ENCODE results near the gene PTPRM. TPM values are rescaled to one million over a fixed set of nuclear protein-coding genes. Genes with fewer than 3 reads are reported as not detected.

Gene PTPRM
- polyA plus RNA-seq, 6 donors from 2014 or later: not detected

DNA sequence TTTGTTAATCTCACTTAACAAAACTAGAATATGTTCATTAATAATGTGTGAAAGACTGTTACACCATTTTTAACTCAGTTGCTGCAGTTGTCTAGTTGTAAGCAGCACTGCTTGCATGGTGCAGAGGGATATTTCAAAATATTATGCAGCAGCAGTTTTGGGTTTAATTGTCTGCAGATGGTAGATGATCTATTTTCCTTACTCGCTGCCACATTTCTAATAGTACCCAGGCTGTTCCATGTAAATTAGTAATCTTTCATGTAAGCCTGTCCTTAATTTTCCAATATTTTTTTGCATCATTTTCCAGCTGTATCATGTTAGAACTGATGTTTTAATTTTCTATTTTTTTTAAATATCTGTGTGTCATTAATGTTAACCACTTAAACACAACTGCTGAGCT lies 554.0 kb downstream of the PTPRM start:
- H3K27ac Mint-ChIP-seq: no peak overlapping the region
- no peaks in the 10 kb centered on the region for H3K4me1 Mint-ChIP-seq
- no peak overlapping the region for H3K4me3 Mint-ChIP-seq
- H3K9me3 Mint-ChIP-seq: peaks cover 0 to 1% (median 0%) of the 10 kb centered on the region in 7 donors
- DNase-seq (no peak), ATAC-seq (ENCODE audit: low read depth in 2 of 2) (no peak)
- no peaks in the 10 kb centered on the region for H3K36me3 Mint-ChIP-seq
- H3K27me3 Mint-ChIP-seq: no peaks in the 10 kb centered on the region

DNA sequence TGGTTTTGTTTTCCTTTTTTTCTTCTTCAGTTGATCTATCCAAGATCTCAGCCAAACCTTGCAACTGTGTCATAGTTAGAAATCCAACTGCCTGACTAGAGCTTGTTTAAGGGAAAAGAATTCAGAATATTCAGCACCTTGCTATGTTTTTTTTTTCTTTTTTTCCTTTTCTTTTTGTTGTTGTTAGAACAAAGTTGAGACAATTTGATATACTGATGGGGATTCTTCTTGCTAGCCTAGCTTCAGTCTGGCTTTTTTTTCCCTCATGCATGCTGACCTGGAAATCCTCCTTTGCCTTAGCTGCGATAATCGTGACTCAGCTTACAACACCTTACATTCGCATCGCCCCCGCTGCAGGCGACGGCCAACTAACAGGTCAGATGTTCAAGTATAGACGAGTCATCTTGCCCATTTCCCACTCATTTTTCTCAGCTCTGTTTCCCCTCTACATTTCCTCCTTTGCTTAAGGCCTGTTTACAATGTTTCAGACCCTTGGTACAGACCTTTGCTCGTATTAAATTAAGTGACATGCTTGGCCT lies 554.9 kb downstream of the PTPRM start:
- no peak for DNase-seq
- Mint-ChIP-seq H3K27me3 (peaks cover 0 to 6% (median 6%) of the 10 kb centered on the region in 3 donors), H3K4me3 (no peak overlapping the region), H3K9me3 (peaks cover 0 to 4% (median 0%) of the 10 kb centered on the region in 7 donors), H3K36me3 (no peaks in the 10 kb centered on the region), H3K27ac (no peak overlapping the region), H3K4me1 (no peaks in the 10 kb centered on the region)
- no peak for ATAC-seq (ENCODE audit: low read depth in 2 of 2)

DNA sequence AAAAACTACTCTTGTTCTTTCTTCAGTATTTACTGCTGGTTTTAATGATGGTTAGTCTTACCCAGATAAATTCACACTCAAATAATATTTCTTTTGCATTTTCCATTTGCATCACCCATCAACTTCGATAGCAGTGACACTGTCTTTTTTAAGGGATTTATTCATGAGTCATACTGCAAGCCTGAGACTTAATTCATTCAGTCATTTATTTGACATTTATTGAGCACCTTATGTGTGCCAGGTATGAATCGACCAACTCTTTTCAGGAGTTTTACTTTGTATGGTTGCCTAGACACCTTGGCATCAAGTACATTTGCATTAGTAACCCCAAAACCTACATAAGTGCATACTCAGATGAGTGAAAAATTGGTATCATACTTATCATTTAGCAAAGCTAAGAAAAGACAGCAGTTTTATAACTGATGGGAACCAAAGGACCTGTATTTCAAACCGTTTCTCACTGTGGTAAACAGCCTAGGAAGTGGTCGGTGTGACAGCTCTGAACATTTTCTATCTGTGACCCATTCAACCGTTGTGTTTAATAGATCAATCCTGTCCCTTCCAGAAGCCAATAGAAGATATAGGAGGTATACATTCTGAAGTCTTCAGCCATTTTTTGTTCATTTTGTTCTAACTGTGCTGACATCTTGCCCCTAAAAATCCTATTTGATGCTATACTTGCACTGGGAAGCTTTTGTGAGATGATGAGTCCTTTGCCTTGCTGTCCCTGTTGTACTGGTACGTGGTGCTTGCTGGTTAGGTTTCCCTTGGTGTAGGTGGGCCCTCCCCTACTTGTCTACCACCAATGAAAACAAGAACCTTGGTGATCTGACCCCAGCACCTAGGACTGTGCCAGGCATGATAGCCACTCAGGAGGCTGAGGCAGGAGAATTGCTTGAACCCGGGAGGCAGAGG lies 557.4 kb downstream of the PTPRM start:
- Mint-ChIP-seq H3K36me3 (no peaks in the 10 kb centered on the region), H3K4me1 (no peaks in the 10 kb centered on the region), H3K9me3 (peaks cover 0 to 4% (median 0%) of the 10 kb centered on the region in 7 donors), H3K27me3 (peaks cover 0 to 14% (median 8%) of the 10 kb centered on the region in 3 donors), H3K27ac (no peak overlapping the region), H3K4me3 (no peak overlapping the region)
- DNase-seq (no peak), ATAC-seq (ENCODE audit: low read depth in 2 of 2) (no peak)

DNA sequence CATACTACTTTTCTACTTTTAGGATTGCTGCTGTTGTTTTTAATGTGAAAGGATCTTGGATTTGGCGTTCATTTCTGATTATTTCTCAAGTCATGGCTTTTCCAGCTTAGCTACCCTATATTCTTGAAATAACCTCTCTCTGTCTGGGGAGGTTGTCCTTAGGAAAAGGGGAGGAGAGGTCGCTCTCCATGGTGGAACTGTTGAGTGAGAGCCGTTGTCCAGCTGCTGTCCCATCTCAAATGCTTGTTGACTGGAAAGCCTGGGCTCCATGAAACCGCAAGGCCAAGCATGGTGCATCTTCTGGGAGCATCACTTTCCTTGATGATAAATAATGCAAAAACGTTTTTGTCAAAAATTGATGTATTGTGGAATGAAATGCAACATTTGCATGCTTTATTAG lies 563.0 kb downstream of the PTPRM start:
- no peaks in the 10 kb centered on the region for H3K36me3 Mint-ChIP-seq
- ATAC-seq (ENCODE audit: low read depth in 2 of 2): no peak
- no peak overlapping the region for H3K27ac Mint-ChIP-seq
- DNase-seq: no peak
- peaks cover 0 to 8% (median 4%) of the 10 kb centered on the region in 7 donors for H3K9me3 Mint-ChIP-seq
- no peaks in the 10 kb centered on the region for H3K4me1 Mint-ChIP-seq
- H3K27me3 Mint-ChIP-seq: peaks cover 0 to 14% (median 8%) of the 10 kb centered on the region in 3 donors
- no peak overlapping the region for H3K4me3 Mint-ChIP-seq

DNA sequence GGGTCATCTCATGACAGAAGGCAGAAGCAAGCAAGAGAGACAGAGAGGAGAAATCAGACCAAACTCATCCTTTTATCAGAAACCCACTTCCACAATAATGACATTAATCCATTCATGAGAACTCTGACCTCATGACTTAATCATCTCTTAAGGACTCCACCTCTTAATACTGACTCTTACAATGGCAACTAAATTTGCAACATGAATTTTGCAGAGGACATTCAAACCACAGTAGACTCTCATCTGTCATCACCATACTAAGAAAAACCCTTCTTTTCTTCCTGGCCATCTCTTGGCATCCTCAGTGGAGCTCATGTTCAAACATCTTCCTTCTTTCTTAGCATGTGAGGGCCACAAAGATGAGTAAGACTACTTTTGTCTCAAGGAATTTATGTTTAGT lies 565.9 kb downstream of the PTPRM start:
- DNase-seq: no peak
- no peaks in the 10 kb centered on the region for H3K36me3 Mint-ChIP-seq
- ATAC-seq (ENCODE audit: low read depth in 2 of 2): no peak
- H3K4me1 Mint-ChIP-seq: no peaks in the 10 kb centered on the region
- H3K9me3 Mint-ChIP-seq: peaks cover 0 to 8% (median 3%) of the 10 kb centered on the region in 7 donors
- H3K27ac Mint-ChIP-seq: no peak overlapping the region
- H3K27me3 Mint-ChIP-seq: peaks cover 0 to under 1% (median 0%) of the 10 kb centered on the region in 3 donors
- H3K4me3 Mint-ChIP-seq: no peak overlapping the region

DNA sequence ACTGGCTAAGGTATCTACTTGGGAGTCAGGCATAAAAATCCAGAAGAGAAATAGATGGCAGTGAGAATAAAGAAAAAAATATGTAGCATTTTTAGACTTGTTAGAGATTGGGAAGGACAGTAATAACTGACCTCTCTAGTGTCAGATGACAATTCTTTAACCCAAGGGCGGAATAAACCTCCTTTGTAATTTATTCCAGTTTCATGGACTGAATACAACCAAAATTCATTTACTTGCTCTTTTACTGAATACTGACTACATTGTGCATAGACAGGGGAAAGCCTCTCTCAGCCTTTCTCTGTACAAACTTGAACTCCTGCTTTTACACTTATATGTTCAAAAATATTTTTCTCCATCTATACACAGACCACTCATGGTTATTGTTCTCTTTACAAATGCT lies 566.8 kb downstream of the PTPRM start:
- Mint-ChIP-seq H3K27me3 (no peaks in the 10 kb centered on the region), H3K27ac (no peak overlapping the region), H3K36me3 (no peaks in the 10 kb centered on the region), H3K4me1 (no peaks in the 10 kb centered on the region), H3K4me3 (no peak overlapping the region), H3K9me3 (peaks cover 0 to 8% (median 4%) of the 10 kb centered on the region in 7 donors)
- DNase-seq (no peak), ATAC-seq (ENCODE audit: low read depth in 2 of 2) (no peak)

DNA sequence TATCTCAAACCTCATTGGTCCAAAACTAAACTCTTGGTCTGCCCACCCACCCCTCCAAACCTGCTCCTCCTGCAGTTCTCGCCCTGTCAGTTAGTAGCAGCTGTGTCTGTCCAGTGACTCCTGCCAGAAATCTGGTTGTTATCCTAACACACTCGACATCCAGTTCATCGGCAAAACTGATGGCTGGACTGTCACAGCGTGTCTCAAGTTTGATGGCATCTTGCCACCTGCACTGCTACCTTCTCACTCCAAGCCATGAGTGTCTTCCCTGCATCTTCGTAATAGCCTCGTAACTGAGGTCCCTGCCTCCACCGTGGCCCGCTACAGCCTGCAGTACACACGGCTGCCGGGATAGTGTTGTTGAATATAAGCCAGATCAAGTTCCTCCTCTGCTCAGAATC lies 572.0 kb downstream of the PTPRM start:
- Mint-ChIP-seq H3K27me3 (no peaks in the 10 kb centered on the region), H3K36me3 (no peaks in the 10 kb centered on the region), H3K9me3 (peaks cover 0 to 11% (median 0%) of the 10 kb centered on the region in 7 donors), H3K4me1 (no peaks in the 10 kb centered on the region), H3K4me3 (no peak overlapping the region), H3K27ac (no peak overlapping the region)
- DNase-seq: no peak
- no peak for ATAC-seq (ENCODE audit: low read depth in 2 of 2)

DNA sequence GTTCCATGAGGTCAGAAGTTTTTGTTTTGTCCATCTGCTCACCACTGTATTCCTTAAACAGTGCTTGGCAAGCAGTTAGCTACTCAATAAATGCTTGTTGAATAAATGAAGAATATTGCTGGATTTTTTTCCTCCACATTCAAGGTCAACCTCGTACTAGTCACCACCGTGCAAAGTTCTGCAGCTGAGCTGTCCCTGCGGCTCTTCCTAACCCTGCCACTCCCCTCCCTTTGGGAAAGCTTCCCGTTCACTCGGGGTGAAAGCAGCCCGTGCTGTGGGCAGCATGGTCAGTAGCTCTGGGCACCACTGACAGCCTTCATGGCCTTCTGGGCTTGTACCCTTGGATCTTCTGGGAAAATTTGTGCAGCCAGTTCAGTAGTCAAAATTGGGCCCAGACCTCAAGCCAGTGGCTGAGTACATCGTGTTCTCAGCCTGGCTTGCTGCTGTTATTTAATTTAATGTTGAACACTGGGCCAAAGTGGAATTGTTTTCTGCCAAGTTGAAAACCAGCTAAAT lies 572.8 kb downstream of the PTPRM start:
- no peak for ATAC-seq (ENCODE audit: low read depth in 2 of 2)
- no peaks in the 10 kb centered on the region for H3K36me3 Mint-ChIP-seq

DNA sequence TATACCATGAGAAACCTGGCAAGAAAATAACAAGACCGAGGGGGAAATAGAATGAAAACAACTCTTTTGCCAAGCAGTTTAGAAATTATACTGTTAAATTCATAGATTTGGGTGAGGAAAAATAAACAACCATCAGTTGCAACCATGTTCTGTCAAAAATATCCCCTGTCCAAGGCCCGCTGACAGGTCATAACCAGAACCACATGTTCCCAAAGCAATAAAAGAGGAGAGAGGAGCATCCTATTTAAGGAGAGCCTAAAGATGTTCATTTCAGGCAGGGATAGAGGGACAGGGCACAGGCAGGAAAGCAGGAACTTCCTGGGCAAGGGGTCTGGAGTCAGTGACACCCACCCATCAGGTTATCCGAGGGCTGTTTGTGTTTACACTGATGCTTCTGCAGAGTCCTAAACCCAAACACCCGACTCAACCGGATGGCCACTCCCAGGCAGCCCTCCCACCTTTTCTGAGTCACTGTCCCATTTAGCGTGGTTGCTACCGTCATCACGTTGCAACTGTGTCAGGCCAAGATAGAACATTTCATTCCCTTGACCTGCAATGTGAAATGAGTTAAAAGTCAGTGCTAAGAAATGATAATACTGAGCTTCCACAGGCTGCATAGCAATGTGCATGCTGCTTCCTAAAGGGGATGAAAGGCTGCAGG lies 573.9 kb downstream of the PTPRM start:
- ATAC-seq (ENCODE audit: low read depth in 2 of 2) (no peak), DNase-seq (no peak)
- no peaks in the 10 kb centered on the region for H3K36me3 Mint-ChIP-seq
- no peaks in the 10 kb centered on the region for H3K27me3 Mint-ChIP-seq
- H3K27ac Mint-ChIP-seq: no peak overlapping the region
- H3K9me3 Mint-ChIP-seq: peaks cover 0 to 15% (median 1%) of the 10 kb centered on the region in 7 donors
- no peak overlapping the region for H3K4me3 Mint-ChIP-seq
- H3K4me1 Mint-ChIP-seq: no peaks in the 10 kb centered on the region

More for the DNA sequence above, 572.8 kb downstream of the PTPRM start:
- Mint-ChIP-seq H3K4me3 (no peak overlapping the region), H3K27me3 (no peaks in the 10 kb centered on the region), H3K4me1 (no peaks in the 10 kb centered on the region), H3K27ac (no peak overlapping the region), H3K9me3 (peaks cover 0 to 14% (median 1%) of the 10 kb centered on the region in 7 donors)
- DNase-seq: no peak

DNA sequence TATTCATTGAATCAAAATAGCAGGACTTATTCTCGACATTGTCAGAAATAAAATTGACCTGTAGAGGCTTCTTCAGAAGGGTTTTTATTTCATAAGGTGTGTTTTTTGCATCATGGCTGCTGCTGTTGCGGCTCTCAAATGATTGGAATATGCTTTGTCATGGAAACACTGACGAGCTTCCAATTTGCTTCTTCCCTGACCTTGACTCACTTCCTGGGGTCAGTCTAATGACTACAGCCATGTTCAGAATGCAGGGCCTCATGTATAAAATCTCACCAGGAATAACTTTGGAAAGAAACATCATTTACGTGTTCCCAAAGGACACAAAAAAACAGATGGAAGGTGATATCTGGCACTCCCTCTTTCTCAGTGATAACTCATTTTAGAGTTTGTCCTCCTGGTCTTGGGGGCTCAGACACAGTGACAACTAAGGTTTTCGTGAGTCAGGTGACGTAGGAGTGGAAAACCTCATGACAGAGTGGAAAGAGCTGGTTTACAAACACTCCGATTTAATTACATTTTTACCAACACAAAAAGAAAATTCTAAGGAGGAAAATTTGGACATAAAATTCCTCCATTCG lies 575.1 kb downstream of the PTPRM start:
- Mint-ChIP-seq H3K27me3 (no peaks in the 10 kb centered on the region), H3K4me3 (no peak overlapping the region), H3K36me3 (no peaks in the 10 kb centered on the region), H3K9me3 (peaks cover 0 to 15% (median 6%) of the 10 kb centered on the region in 7 donors), H3K4me1 (no peaks in the 10 kb centered on the region), H3K27ac (no peak overlapping the region)
- no peak for ATAC-seq (ENCODE audit: low read depth in 2 of 2)
- DNase-seq: no peak

DNA sequence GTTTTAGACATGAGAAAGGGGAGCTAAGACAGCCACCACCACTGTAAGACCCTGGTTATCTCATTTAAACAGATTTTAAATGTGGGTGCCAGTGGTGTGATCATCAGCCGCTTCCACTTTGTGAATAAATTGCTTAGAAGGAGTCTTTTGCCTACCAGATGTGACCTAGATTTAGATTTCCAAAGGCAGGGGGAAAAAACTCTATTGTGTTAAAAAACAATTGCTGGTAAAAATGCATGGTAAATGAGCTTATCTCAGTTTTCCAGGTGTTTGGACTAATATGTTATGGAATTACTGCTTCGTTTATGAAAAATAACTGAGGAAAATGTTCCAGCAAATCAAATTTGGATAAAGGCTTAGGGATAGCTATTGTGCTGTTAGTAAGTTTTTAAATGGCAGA lies 575.8 kb downstream of the PTPRM start:
- Mint-ChIP-seq H3K4me3 (no peak overlapping the region), H3K27ac (no peak overlapping the region), H3K27me3 (no peaks in the 10 kb centered on the region), H3K9me3 (peaks cover 0 to 15% (median 11%) of the 10 kb centered on the region in 7 donors), H3K4me1 (no peaks in the 10 kb centered on the region), H3K36me3 (no peaks in the 10 kb centered on the region)
- ATAC-seq (ENCODE audit: low read depth in 2 of 2) (no peak), DNase-seq (no peak)

DNA sequence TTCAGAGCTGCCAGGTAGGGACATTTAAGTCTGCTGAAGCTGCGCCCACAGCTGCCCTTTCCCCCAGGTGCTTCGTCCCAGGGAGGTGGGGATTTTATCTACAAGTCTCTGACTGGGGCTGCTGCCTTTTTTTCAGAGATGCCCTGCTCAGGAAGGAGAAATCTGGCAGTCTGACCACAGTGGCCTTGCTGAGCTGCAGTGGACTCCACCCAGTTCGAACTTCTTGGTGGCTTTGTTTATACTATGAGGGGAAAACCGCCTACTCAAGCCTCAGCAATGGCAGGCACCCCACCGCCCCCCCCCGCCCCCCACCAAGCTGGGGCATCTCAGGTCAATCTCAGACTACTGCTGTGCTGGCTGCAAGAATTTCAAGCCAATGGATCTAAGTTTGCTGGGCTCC lies 584.1 kb downstream of the PTPRM start:
- H3K27ac Mint-ChIP-seq: no peak overlapping the region
- H3K9me3 Mint-ChIP-seq: peaks cover 0 to 16% (median 11%) of the 10 kb centered on the region in 7 donors
- H3K27me3 Mint-ChIP-seq: no peaks in the 10 kb centered on the region
- H3K36me3 Mint-ChIP-seq: no peaks in the 10 kb centered on the region
- DNase-seq (no peak), ATAC-seq (ENCODE audit: low read depth in 2 of 2) (no peak)
- H3K4me1 Mint-ChIP-seq: no peaks in the 10 kb centered on the region
- no peak overlapping the region for H3K4me3 Mint-ChIP-seq

DNA sequence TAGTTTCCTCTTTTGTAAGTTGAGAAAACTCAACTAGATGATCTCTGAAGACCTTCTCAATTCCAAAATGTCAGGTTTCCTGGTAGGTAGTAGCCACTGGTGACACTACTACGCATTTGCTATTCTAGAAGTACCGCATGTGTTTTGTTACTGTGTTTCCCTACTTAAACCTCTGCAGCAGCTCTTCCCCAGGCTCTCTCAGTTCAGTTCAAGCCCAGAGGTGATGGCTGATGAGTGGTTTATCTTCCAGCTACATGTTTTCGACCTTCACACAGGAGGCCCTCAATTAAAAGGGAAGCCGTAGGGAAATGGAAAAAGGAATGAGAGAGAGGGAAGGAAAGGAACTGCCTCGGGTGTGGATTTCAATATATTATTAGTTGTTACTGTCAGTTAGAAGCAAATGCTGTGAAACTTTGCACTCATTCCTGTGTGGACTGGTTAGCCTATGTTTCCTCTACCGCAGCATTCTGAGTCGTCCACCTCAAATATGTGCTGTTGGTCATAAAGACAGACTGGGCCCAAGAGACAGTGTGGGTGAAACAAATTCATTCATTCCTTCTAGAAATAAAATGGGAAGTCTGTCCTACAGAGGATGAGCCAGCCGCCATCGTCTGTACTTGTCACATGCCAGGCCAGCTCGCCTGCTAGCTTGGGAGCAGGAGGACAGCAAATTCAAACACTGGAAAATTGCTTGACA lies 586.9 kb downstream of the PTPRM start:
- Mint-ChIP-seq H3K27me3 (no peaks in the 10 kb centered on the region), H3K27ac (no peak overlapping the region), H3K4me3 (no peak overlapping the region), H3K36me3 (no peaks in the 10 kb centered on the region), H3K9me3 (peaks cover 0 to 9% (median 1%) of the 10 kb centered on the region in 7 donors), H3K4me1 (no peaks in the 10 kb centered on the region)
- ATAC-seq (ENCODE audit: low read depth in 2 of 2) (no peak), DNase-seq (no peak)

Measured in naive B cell (primary cell).